Neuronal stem cell (in vitro differentiated cells): ENCODE measurements around the gene SDF2L1.

Source experiments
- DNase-seq: peaks from one replicate; pipeline ENCODE4 v3.0.0-alpha.2; 2013; ENCODE audit warnings: low spot score
- H2AFZ ChIP-seq: one replicate; pipeline ENCODE4 v1.6.1; 2013; ENCODE audit warnings: mild to moderate bottlenecking, low read length, inconsistent platforms
- H2AK5ac ChIP-seq: 2 replicates; pipeline ENCODE4 v1.6.1; 2013; ENCODE audit warnings: low read depth, mild to moderate bottlenecking, inconsistent platforms, low read length, moderate library complexity, mixed read lengths
- H2BK120ac ChIP-seq: 2 replicates; pipeline ENCODE4 v1.6.1; 2013; ENCODE audit warnings: low read depth, mild to moderate bottlenecking, inconsistent platforms, low read length, moderate library complexity, mixed read lengths
- H2BK12ac ChIP-seq: one replicate; pipeline ENCODE4 v1.6.1; 2013; ENCODE audit warnings: low read length, inconsistent platforms
- H2BK15ac ChIP-seq: 2 replicates; pipeline ENCODE4 v1.6.1; 2013; ENCODE audit warnings: mild to moderate bottlenecking, low read length, inconsistent platforms, mixed read lengths
- H2BK5ac ChIP-seq: one replicate; pipeline ENCODE4 v1.6.1; 2013; ENCODE audit warnings: inconsistent platforms, mild to moderate bottlenecking, low read length, moderate library complexity
- H3K14ac ChIP-seq: one replicate; pipeline ENCODE4 v1.6.1; 2013; ENCODE audit warnings: low read length, inconsistent platforms
- H3K18ac ChIP-seq: 2 replicates; pipeline ENCODE4 v1.6.1; 2013; ENCODE audit warnings: low read length, inconsistent platforms
- H3K23ac ChIP-seq: 2 replicates; pipeline ENCODE4 v1.6.1; 2013; ENCODE audit warnings: low read depth, mild to moderate bottlenecking, mixed read lengths, low read length, inconsistent platforms; ENCODE audit not compliant: poor library complexity
- H3K27ac ChIP-seq: replicated peaks from 3 replicates; pipeline ENCODE4 v1.5.1; 2013; ENCODE audit warnings: low read length, inconsistent platforms
- H3K27me3 ChIP-seq, 3 experiments: 2 replicates each; pipeline ENCODE4 v1.6.1; 2013; ENCODE audit warnings: low read length in 3 of 3, mild to moderate bottlenecking in 2 of 3, inconsistent platforms in 1 of 3, low read depth in 1 of 3, mixed read lengths in 1 of 3, moderate library complexity in 1 of 3; ENCODE audit not compliant: control insufficient read depth in 3 of 3, insufficient read depth in 3 of 3
- H3K36me3 ChIP-seq, 2 donors: replicated peaks in 1 of 2; 2 replicates each; pipeline ENCODE4 v1.6.1; 2013; ENCODE audit warnings: low read length in 2 of 2; ENCODE audit not compliant: control insufficient read depth in 2 of 2, insufficient read depth in 2 of 2
- H3K4ac ChIP-seq: 2 replicates; pipeline ENCODE4 v1.6.1; 2013; ENCODE audit warnings: inconsistent platforms, mild to moderate bottlenecking, low read length, moderate library complexity
- H3K4me1 ChIP-seq, 2 donors: 1 replicate in 1 of 2; 2 replicates in 1 of 2; pipeline ENCODE4 v1.6.1; 2013; ENCODE audit warnings: low read length in 2 of 2, low read depth in 1 of 2; ENCODE audit not compliant: control insufficient read depth in 2 of 2, insufficient read depth in 1 of 2
- H3K4me2 ChIP-seq: one replicate; pipeline ENCODE4 v1.6.1; 2013; ENCODE audit warnings: mild to moderate bottlenecking, low read length, inconsistent platforms; ENCODE audit not compliant: insufficient read depth, poor library complexity, severe bottlenecking
- H3K4me3 ChIP-seq, 2 donors: 2 replicates each; pipeline ENCODE4 v1.5.1; 2013; ENCODE audit warnings: low read length in 2 of 2, mild to moderate bottlenecking in 2 of 2, inconsistent platforms in 1 of 2, moderate library complexity in 1 of 2
- H3K79me1 ChIP-seq: one replicate; pipeline ENCODE4 v1.6.1; 2013; ENCODE audit warnings: low read depth, mild to moderate bottlenecking, inconsistent platforms, low read length, moderate library complexity
- H3K9ac ChIP-seq: one replicate; pipeline ENCODE4 v1.6.1; 2013; ENCODE audit warnings: mild to moderate bottlenecking, low read depth, low read length, inconsistent platforms; ENCODE audit not compliant: poor library complexity
- H3K9me3 ChIP-seq, 2 donors: replicated peaks in 1 of 2; 2 replicates each; pipeline versions ENCODE3 to v1.6.1; 2013; ENCODE audit warnings: low read length in 2 of 2, mild to moderate bottlenecking in 2 of 2, inconsistent platforms in 1 of 2, low read depth in 1 of 2, mixed read lengths in 1 of 2, moderate library complexity in 1 of 2; ENCODE audit not compliant: control insufficient read depth in 2 of 2, insufficient read depth in 1 of 2
- H4K8ac ChIP-seq: one replicate; pipeline ENCODE4 v1.6.1; 2013; ENCODE audit warnings: low read depth, mild to moderate bottlenecking, inconsistent platforms, low read length, moderate library complexity
- H4K91ac ChIP-seq: one replicate; pipeline ENCODE4 v1.6.1; 2013; ENCODE audit warnings: low read length, low read depth, mild to moderate bottlenecking, inconsistent platforms; ENCODE audit not compliant: poor library complexity
- WGBS, 2 donors: extraction: QIAGEN DNeasy Blood & Tissue Kit; methylation state at CpG; one replicate each; pipeline ENCODE4 v1.1.7; 2013; ENCODE audit warnings: missing lambda C conversion rate in 2 of 2, mixed read lengths in 1 of 2; ENCODE audit not compliant: insufficient read length in 2 of 2, insufficient replicate concordance in 1 of 2; ENCODE audit errors: extremely low coverage in 2 of 2; 5-methylcytosine and 5-hydroxymethylcytosine counted together

The SDF2L1 gene

DNA sequence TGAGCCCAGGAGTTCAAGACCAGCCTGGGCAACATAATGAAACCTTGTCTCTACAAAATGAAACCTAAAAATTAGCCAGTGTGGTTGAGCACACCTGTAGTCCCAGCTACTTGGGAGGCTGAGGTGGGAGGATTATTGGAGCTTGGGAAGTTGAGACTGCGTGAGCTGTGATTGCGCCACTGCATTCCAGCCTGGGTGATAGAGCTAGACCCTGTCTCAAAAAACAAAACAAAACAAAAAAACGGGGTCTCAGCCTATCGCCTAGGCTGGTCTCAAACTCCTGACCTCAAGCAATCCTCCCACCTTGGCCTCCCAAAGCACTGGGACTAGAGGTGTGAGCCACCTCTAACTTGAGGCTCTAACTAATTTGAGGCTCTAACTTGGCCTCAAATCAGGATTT, 37.3 kb downstream of the SDF2L1 start:
- H4K91ac ChIP-seq = no peak overlapping the region
- no peak overlapping the region for H3K4ac ChIP-seq
- no peak for DNase-seq
- H3K9ac ChIP-seq = no peak overlapping the region
- H3K27ac ChIP-seq = no peak overlapping the region
- no peak overlapping the region for H2BK5ac ChIP-seq
- no peak overlapping the region for H2AFZ ChIP-seq
- H4K8ac ChIP-seq = no peak overlapping the region
- H2BK12ac ChIP-seq = no peak overlapping the region
- H3K27me3 ChIP-seq = no peaks in the 10 kb centered on the region
- no peak overlapping the region for H3K18ac ChIP-seq
- H3K4me3 ChIP-seq = no peak overlapping the region
- no peak overlapping the region for H2AK5ac ChIP-seq
- H3K14ac ChIP-seq = no peak overlapping the region
- H3K36me3 ChIP-seq = peaks cover 19 to 47% of the 10 kb centered on the region in 2 donors
- no peak overlapping the region for H2BK15ac ChIP-seq
- H3K79me1 ChIP-seq = no peaks in the 10 kb centered on the region
- no peak overlapping the region for H3K4me2 ChIP-seq
- H3K9me3 ChIP-seq = peaks cover 0 to 6% of the 10 kb centered on the region in 2 donors
- WGBS, 2 donors = no CpG with 5 or more reads among the region's 4 CpGs
- H2BK120ac ChIP-seq = no peak overlapping the region
- H3K23ac ChIP-seq = no peak overlapping the region
- H3K4me1 ChIP-seq = peaks cover 2% of the 10 kb centered on the region in 2 donors

DNA sequence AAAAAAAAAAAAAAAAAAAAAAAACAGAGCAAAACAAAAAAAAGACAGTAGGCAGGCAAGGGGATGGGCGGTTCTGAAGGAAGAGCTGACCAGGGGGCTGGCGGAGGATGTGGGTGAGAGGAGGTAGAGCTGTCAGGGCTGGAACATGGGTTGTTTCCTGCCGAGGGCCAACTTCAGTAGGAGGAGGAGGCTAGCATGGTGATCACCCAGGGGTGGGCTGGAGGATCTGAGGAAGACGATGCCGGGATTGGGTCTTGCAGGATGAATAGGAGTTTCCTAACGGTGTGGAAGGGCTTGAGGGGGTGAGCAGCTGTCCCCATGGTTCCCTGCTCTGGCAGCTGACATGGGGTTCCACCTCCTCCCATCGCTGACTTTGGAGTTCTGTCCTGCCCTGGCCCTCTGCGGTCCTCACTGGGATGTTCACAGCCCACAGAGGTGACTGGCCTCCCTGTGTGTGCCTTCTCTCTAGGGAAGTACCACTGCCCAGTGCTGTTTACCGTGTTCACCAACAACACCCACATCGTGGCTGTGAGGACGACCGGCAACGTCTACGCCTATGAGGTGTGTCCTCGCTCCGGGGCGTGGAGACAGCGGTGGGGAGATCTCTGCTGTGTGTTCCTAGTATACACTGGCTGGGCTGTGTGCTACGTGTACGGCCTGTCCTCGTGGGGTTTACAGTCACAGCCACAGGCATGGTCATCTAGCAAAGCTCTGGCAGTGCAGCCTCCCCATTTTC, 38.9 kb downstream of the SDF2L1 start:
- Histone ChIP-seq H3K9ac (peak overlapping the region; percentile 77), H3K14ac (peak overlapping the region; percentile 38), H2BK12ac (no peak overlapping the region), H3K9me3 (peaks cover 0 to 4% of the 10 kb centered on the region in 2 donors), H3K27ac (no peak overlapping the region), H3K79me1 (no peaks in the 10 kb centered on the region), H3K4me3 (no peak overlapping the region), H3K27me3 (no peaks in the 10 kb centered on the region), H4K91ac (no peak overlapping the region), H3K23ac (peak overlapping the region; percentile 43), H2AK5ac (no peak overlapping the region), H2BK15ac (no peak overlapping the region), H4K8ac (no peak overlapping the region), H3K18ac (peak overlapping the region; percentile 76), H3K4ac (no peak overlapping the region), H3K4me1 (peaks cover 2% of the 10 kb centered on the region in 2 donors), H2BK5ac (no peak overlapping the region), H2AFZ (no peak overlapping the region), H3K4me2 (no peak overlapping the region), H3K36me3 (peaks cover 13 to 49% of the 10 kb centered on the region in 2 donors), H2BK120ac (no peak overlapping the region)
- no peak for DNase-seq
- no CpG with 5 or more reads among the region's 21 CpGs for WGBS, 2 donors

DNA sequence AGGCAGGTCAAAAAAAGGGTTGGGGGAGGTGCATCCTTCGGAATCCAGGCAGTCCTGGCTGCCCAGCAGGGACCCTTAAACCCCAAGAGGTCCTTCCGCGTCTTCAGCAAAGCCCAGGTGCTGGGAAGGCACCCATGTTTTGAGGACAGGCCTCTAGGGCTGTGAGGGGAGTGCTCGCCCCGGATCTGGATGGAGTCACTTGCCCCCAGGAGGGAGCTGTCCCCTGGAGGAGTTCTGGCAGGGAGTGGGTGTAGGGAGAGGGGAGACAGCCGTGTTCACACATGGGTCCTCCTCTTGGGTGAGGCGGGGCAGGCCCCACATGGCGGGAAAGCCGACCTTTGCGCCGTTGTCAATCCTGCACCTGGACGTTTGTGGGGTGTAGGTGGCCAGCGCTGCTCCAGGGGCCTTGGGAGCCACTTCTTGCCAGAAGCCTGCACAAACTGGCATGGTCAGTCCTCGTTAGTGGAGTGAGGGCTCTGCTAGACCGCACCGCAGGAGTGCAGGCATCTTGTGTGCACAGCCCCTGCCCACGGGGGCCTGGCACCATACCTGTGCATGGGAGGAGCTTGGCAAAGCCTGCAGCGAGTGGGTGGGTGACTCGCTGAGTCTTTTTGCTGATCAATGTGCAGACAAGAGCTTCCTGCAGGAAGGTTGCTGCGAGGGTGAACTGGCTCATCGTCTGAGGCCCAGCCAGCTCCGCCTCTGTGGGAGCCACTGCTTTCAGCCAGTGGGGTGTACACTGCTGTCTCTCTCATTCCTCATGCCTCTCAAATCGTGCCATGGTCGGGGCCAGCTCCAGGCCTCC, 39.7 kb downstream of the SDF2L1 start:
- Histone ChIP-seq H2BK12ac (no peak overlapping the region), H3K23ac (peak overlapping the region; percentile 96), H3K36me3 (peaks cover 17 to 56% of the 10 kb centered on the region in 2 donors), H3K27ac (no peak overlapping the region), H2BK120ac (no peak overlapping the region), H3K18ac (peak overlapping the region; percentile 28), H2BK5ac (no peak overlapping the region), H3K27me3 (no peaks in the 10 kb centered on the region), H4K91ac (no peak overlapping the region), H3K4me2 (no peak overlapping the region), H3K9me3 (peaks cover 0 to 4% of the 10 kb centered on the region in 2 donors), H3K4ac (no peak overlapping the region), H3K4me1 (peaks cover 2% of the 10 kb centered on the region in 2 donors), H3K9ac (peak overlapping the region; percentile 70), H2AK5ac (no peak overlapping the region), H4K8ac (no peak overlapping the region), H3K4me3 (no peak overlapping the region), H2BK15ac (no peak overlapping the region), H2AFZ (no peak overlapping the region), H3K14ac (peak overlapping the region; percentile 38), H3K79me1 (no peaks in the 10 kb centered on the region)
- no CpG with 5 or more reads among the region's 24 CpGs for WGBS, 2 donors
- DNase-seq = no peak
